Erythroblast (primary cell): Measurements from ENCODE around the gene DNAJB6.
"Not testable (repeated sequence)": the region's sequence is repeated elsewhere in the genome, so short reads cannot be mapped to it uniquely, and the experiment has no call there.

ENCODE experiments used
- GATA1 ChIP-seq: IDR thresholded peaks from 2 replicates; pipeline ENCODE4 v1.6.1; 2011; ENCODE audit warnings: low read depth, mild to moderate bottlenecking, control low read depth, low read length, moderate library complexity
- POLR2A ChIP-seq: IDR thresholded peaks from 2 replicates; pipeline ENCODE4 v1.6.1; 2011; ENCODE audit warnings: mild to moderate bottlenecking, low read length

- not testable (repeated sequence) for TF ChIP-seq POLR2A, GATA1
Observed at GRCh38 chr7:157454003-157454402, 117.2 kb downstream of the DNAJB6 start.
